ENCODE results near the gene VPS16.

DNA sequence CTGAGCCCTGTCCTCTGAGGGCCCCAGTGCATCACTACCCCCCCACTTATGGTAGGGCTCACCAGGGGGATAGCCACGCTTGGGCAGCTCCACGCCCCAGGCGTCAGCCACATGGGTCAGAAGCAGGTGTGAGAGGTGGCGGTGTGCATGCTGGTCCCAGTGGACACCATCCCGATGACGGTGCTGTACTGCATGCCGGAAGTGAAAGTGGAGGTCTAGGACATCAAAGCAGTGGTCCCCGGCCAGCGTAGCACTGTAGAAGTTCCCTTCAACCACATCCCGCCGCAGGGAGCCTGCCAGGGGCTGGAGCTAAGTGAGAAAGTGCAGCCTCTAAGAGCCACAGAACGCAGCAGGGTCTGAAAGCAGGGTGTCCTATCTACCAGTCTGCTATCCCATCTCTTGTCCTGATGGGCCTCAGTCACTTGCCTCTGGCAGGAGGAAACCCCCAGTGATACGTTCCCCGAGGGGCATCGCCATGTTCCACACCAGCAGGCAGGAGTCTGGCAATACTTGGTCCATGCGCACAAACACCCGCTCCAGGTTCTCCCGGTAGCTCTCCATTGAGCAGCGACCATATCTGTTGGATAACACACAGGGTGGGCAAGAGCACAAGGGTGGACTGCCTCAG, 2.3 kb upstream of the VPS16 start:
- TF ChIP-seq, protein P1, sequence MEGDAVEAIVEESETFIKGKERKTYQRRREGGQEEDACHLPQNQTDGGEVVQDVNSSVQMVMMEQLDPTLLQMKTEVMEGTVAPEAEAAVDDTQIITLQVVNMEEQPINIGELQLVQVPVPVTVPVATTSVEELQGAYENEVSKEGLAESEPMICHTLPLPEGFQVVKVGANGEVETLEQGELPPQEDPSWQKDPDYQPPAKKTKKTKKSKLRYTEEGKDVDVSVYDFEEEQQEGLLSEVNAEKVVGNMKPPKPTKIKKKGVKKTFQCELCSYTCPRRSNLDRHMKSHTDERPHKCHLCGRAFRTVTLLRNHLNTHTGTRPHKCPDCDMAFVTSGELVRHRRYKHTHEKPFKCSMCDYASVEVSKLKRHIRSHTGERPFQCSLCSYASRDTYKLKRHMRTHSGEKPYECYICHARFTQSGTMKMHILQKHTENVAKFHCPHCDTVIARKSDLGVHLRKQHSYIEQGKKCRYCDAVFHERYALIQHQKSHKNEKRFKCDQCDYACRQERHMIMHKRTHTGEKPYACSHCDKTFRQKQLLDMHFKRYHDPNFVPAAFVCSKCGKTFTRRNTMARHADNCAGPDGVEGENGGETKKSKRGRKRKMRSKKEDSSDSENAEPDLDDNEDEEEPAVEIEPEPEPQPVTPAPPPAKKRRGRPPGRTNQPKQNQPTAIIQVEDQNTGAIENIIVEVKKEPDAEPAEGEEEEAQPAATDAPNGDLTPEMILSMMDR (IDR thresholded peaks at IDR 0.05; ENCODE audit: low read depth, low read length, missing input control), result no peak
- no peak for TF ChIP-seq TAF1 (conservative IDR thresholded peaks at IDR 0.05)
- TF ChIP-seq GABPA (IDR thresholded peaks at IDR 0.05 in 1 of 2, conservative IDR thresholded peaks at IDR 0.05 in 1 of 2), result no peak
- TF ChIP-seq, protein P2, sequence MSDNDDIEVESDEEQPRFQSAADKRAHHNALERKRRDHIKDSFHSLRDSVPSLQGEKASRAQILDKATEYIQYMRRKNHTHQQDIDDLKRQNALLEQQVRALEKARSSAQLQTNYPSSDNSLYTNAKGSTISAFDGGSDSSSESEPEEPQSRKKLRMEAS (IDR thresholded peaks at IDR 0.05), result no peak
- TF ChIP-seq JUND (IDR thresholded peaks at IDR 0.05), result no peak
- TF ChIP-seq EGR1 (IDR thresholded peaks at IDR 0.05; ENCODE audit: low read depth in 2 of 2), result no peak
- no peak for TF ChIP-seq NR2F2 (IDR thresholded peaks at IDR 0.05)
- TF ChIP-seq ATF3 (IDR thresholded peaks at IDR 0.05), result no peak
- TF ChIP-seq RAD21 (IDR thresholded peaks at IDR 0.05), result no peak
- TF ChIP-seq YY1 (IDR thresholded peaks at IDR 0.05), result no peak
- TF ChIP-seq, protein P3, sequence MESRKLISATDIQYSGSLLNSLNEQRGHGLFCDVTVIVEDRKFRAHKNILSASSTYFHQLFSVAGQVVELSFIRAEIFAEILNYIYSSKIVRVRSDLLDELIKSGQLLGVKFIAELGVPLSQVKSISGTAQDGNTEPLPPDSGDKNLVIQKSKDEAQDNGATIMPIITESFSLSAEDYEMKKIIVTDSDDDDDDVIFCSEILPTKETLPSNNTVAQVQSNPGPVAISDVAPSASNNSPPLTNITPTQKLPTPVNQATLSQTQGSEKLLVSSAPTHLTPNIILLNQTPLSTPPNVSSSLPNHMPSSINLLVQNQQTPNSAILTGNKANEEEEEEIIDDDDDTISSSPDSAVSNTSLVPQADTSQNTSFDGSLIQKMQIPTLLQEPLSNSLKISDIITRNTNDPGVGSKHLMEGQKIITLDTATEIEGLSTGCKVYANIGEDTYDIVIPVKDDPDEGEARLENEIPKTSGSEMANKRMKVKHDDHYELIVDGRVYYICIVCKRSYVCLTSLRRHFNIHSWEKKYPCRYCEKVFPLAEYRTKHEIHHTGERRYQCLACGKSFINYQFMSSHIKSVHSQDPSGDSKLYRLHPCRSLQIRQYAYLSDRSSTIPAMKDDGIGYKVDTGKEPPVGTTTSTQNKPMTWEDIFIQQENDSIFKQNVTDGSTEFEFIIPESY (IDR thresholded peaks at IDR 0.05), result no peak
- no peak for TF ChIP-seq REST (IDR thresholded peaks at IDR 0.05)
